Measurements from ENCODE around the gene TAOK2.

DNA sequence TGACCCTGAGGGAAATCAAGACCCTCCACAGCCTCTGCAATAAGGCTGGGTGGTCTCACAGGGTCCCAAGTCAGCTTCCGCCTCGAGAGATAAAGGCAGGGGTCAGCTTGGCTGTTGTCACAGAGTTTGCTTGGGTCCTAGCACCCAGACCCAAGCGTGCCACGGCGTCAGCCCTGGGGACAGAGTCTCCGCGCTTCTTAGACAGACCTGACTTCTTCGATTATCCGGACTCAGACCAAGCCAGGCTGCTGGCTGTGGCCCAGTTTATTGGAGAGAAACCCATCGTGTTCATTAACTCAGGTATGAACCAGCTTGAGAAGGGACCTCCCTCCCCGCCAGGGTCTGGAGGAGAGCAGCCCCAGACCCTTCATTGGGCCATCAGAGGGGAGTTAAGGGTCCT lies 49.9 kb downstream of the TAOK2 start:
- TF ChIP-seq CTCF (IDR thresholded peaks at IDR 0.05) = no peak
- TF ChIP-seq, protein P1, sequence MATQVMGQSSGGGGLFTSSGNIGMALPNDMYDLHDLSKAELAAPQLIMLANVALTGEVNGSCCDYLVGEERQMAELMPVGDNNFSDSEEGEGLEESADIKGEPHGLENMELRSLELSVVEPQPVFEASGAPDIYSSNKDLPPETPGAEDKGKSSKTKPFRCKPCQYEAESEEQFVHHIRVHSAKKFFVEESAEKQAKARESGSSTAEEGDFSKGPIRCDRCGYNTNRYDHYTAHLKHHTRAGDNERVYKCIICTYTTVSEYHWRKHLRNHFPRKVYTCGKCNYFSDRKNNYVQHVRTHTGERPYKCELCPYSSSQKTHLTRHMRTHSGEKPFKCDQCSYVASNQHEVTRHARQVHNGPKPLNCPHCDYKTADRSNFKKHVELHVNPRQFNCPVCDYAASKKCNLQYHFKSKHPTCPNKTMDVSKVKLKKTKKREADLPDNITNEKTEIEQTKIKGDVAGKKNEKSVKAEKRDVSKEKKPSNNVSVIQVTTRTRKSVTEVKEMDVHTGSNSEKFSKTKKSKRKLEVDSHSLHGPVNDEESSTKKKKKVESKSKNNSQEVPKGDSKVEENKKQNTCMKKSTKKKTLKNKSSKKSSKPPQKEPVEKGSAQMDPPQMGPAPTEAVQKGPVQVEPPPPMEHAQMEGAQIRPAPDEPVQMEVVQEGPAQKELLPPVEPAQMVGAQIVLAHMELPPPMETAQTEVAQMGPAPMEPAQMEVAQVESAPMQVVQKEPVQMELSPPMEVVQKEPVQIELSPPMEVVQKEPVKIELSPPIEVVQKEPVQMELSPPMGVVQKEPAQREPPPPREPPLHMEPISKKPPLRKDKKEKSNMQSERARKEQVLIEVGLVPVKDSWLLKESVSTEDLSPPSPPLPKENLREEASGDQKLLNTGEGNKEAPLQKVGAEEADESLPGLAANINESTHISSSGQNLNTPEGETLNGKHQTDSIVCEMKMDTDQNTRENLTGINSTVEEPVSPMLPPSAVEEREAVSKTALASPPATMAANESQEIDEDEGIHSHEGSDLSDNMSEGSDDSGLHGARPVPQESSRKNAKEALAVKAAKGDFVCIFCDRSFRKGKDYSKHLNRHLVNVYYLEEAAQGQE (IDR thresholded peaks at IDR 0.05; ENCODE audit: insufficient read depth in 1 of 2, low read depth in 2 of 2, low read length in 1 of 2) = no peak
- TF ChIP-seq SIN3A (IDR thresholded peaks at IDR 0.05; ENCODE audit: borderline replicate concordance, insufficient read depth, low read depth, low read length) = no peak
- no peak for TF ChIP-seq POLR2AphosphoS5 (IDR thresholded peaks at IDR 0.05; ENCODE audit: low read depth, low read length)

Data from Panc1 (cell line).